GM18951 (cell line): Measurements from ENCODE around the gene PANK4.

Experiments used
- POLR2A ChIP-seq: IDR thresholded peaks from 4 replicates; pipeline ENCODE4 v1.6.1; 2011; ENCODE audit warnings: mild to moderate bottlenecking; ENCODE audit not compliant: insufficient read length, insufficient read depth; ENCODE audit errors: extremely low read depth
- in situ Hi-C: fragments of 300-500 bp; cut with MboI; formaldehyde crosslinking; loops from one replicate; pipeline ENCODE4 v1.12.0; 2022; ENCODE audit warnings: low sequenced_read_pairs, mixed read lengths, inconsistent platforms; ENCODE audit not compliant: unreplicated experiment

PANK4 gene

DNA sequence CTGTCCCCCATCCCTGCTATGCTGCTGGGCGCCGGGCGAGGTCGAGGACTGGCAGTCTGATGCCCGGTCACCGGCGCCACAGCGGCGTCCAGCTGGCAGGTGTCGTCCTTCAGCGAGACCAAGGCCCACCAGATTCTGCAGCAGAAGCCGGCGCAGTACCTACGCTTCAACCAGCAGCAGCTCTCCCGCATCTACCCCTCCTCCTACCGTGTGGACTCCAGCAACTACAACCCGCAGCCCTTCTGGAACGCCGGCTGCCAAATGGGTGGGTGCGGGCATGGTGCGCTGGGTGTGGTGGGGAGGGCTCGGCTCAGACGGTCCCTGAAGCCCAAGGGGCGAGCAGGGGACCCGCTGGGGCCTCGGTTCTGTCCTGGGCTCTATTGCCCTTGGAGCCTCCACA lies 29.6 kb downstream of the PANK4 start:
- no peak for TF ChIP-seq POLR2A
- in situ Hi-C loops: no loop called here

DNA sequence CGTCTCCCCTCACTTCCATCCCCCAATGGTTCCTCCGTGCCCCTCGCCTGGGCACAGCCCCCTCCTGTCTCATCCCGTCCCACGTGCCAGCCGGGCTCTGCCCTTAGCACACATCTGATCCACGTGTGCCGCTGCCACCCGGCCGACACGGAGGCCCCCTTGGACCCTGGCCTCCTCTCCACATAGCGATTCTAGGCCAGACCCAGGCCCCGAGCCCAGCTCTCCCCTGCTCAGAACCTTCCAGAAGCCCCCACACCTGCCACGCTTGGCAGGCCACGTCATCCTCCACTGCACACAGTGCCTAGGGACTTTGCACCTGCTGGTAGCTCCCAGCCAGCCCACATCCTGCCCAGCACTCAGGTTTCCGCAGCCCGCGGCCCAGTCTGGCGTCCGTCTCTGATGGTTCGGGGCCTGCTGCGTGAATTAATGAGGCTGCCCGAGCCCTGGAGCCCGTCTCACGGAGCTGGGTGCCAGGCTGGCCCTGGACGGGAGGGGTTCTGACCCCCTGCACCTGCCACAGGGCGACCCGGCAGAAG lies 30.2 kb downstream of the PANK4 start:
- TF ChIP-seq POLR2A: no peak
- in situ Hi-C loops: no loop called here

DNA sequence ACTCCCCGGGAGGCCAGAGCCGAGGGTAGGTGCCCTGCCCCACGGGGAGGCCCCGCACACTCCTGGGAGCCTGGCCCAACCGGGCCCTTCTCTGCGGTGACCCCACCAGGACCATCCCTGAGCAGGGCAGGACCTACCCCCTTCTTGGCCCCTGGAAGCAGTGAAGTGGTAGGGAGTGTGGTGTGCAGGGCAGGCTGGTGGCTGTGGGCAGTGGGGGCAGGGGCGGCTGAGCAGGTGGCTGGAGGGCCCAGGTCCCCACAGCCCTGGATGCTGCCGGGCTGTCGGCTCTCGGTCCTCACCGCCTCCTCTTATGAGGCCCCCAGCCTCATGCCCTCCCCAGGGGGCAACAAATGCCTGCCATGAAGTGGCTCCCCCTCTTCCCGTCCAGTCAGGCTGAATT lies 30.9 kb downstream of the PANK4 start:
- TF ChIP-seq POLR2A: no peak
- in situ Hi-C loops: no loop called here

DNA sequence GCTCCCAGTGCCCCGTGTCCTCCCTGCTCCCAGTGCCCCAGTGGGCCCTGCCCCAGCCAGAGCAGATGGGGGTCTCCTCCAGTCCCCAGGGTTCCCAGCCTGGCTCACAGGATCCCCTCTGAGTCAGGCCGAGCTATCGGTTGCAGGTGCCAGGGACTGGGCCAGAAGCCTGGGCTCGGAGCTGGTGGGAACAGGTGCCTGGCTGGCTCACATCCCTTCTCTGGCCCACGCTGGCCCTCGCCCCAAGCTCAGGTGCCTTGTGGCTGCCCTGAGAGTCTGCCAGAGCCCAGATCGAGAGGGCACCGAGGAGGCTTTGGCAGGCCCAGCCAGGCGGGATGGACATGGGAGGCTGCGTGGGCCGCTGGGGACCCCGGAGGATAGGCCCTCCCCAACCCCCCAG lies 31.4 kb downstream of the PANK4 start:
- in situ Hi-C loops: no loop called here
- TF ChIP-seq POLR2A: no peak

DNA sequence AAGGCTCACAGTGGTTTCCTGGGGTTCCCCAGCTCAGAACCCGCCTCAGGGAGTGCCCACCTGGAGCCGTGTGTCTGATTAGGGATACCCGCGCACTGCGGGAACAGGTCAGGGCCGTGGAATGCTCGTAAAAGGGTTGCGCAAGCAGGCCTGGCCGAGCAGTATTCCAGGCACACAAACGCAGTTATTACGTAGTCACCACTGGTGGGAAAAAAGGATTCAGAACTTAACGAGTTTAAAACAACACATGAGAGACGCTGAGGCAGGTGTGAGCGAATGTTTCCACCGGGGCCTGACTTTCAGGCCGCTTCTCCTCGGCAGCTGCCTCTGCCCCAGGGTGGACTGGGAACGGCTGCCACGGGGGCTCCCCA lies 32.1 kb downstream of the PANK4 start:
- in situ Hi-C loops: no loop called here
- no peak for TF ChIP-seq POLR2A

DNA sequence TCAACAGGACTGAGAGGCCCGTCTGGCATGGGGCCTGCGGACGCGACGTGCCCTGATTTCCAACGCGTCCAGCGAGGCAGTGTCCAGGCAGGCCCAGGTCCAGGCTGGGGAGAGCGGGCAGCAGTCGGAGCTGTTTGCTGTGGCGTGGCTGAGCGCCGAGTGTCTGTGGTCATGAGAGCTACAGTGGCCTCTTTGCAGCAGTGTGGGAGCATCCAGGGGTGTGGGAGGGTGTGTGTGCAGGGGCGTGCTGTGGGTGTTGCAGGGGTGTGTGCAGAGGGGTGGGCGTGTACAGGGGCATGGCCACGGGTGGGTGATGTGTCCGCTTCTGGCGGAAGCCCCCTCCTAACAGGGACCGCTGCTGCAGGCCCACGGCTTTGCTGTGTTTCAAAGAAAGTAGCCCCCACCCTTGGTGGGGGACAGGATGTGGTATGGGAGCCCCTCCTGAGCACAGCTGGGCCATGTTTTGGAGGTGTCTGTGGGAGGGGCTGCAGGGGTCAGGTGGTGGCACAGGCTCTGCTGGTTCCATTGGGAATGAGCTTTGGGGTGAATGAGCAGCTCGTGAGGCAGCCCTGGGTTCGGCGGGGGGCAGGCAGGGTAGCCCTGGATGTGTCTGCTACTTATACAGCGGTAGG lies 32.6 kb downstream of the PANK4 start:
- TF ChIP-seq POLR2A: no peak
- in situ Hi-C loops: no loop called here

DNA sequence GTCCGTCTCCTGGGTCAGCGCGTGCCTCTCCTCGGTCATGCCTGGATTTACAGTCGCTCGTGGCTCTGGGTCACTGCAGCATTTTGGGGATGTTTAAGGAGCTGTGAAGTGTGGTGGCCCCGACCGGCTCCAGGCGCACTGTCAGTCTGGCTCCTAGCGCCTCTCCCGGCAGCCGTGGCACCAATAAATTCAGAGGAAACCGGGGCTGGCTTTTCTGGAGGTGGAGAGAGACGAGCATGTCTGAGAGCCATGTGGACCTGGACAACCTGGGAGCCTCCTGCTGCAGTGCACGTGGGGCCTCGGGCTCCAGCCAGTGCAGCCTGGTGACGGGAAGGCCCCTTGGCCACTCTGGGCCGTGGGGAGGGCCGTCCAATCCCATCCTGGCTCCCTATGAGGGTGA lies 33.2 kb downstream of the PANK4 start:
- in situ Hi-C loops: no loop called here
- TF ChIP-seq POLR2A: no peak

DNA sequence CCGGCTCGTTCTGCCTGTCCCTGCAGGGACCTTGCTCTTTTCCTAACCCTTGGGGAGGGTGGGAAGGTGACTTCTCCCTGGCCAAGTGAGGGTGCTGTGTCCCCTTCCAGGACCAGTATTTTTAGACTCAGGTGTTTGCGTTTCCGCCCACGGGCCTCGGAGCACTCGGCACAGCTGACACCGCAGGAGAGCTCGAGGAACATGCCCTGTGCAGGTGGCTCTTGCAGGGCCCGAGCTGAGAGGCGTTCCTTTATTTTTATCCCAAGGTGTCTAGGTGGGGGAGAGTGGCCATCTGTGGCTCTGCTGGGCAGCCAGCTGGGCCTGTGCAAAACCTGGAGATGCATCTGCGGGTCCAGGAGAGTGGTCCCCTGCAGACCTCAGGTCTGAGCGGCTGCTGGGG lies 34.3 kb downstream of the PANK4 start:
- in situ Hi-C loops: no loop called here
- TF ChIP-seq POLR2A: no peak

DNA sequence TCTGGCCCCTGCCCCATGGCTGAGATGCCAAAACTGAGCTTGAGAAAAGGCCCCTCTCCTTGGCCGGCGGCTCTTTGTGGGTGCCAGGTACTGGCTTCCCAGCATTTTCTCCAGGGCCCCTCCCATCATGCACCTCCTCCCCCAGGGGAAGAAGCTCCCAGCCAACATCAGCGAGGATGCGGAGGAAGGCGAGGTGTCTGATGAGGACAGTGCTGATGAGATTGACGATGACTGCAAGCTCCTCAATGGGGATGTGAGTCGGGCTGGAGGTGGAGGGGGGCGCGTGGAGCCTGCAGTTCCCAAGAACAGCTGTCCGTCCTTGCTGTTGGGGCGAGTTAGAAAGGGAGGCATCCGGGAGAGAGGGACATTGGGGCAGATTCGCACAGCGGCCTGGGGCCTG lies 36.8 kb downstream of the PANK4 start:
- no peak for TF ChIP-seq POLR2A
- in situ Hi-C loops: no loop called here

DNA sequence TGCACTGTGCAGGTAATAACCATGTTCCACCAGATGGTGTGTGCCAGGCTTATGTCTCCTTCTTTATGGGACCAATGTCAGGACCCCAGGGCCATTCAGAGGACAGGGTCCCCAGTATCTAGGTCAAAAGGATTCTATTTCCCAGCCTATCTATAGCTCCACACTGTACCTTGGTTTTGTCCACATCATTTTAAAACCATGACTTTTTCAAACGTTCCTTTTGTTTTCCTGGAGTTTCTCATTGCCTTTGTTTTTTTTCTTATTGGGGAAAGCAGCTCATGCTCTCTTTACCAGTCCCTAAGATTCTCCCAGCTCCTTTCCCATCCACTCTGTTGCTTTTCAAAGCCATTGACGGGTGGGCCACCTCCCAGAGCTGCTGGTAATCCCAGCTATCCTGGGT lies 37.7 kb downstream of the PANK4 start:
- no peak for TF ChIP-seq POLR2A

DNA sequence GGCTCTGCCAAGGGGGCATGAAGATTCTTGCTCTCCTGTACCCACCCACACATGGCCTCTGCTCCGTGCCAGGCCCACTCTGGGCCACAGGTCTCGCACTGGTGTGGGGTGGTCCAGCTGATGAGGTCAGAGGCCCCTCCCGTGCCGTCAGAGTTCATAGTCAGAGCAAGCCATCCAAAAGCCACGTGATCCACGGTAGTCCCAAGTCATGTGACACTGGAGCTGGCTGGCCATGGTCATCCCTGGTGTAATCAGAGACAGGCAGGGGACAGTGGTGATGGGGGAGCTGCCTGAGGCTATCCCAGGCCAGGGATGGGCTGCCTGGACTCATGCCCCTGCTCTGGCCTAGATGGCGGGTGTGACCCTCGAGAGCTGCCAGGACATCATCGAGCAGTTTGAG lies 39.8 kb downstream of the PANK4 start:
- in situ Hi-C loops: no loop called here
- no peak for TF ChIP-seq POLR2A

More for the DNA sequence above, 37.7 kb downstream of the PANK4 start:
- in situ Hi-C loops: no loop called here

DNA sequence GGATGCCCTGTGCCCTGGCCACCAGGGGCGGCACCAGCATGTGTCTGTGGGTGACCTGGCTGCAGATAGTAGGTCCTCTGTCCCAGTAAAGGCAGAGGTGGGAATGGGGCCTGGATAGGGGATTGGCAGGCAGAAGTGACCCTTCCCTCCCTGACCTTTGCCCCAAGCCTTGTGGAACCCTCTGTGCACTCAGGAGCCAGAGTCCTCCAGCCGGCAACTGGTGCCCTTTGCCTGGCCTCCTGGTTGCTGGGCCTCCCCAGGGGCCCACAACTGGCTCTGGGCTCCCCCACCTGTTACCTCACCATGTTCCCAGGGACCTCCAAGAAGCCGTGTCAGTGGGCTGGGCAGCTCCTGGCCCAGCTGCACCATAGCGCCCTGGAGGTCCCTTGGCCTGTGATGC lies 40.4 kb downstream of the PANK4 start:
- no peak for TF ChIP-seq POLR2A
- in situ Hi-C loops: no loop called here

DNA sequence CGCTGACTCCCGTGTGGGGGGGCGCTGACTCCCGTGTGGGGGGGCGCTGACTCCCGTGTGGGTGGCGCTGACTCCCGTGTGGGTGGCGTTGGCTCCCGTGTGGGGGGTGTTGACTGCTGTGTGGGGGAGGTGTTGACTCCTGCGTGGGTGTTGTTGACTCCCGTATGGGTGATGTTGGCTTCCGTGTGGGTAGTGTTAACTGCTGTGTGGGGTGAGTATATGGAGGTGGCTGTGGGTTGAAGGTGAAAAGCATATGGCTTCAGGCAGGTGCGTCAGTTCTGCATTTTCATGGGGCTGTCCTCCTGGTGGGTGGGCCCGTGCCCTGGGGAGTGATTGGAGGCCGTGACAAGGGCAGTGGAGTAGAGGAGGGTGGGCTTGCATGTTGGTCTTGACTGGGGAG lies 42.4 kb downstream of the PANK4 start:
- in situ Hi-C loops: no loop called here
- no peak for TF ChIP-seq POLR2A

DNA sequence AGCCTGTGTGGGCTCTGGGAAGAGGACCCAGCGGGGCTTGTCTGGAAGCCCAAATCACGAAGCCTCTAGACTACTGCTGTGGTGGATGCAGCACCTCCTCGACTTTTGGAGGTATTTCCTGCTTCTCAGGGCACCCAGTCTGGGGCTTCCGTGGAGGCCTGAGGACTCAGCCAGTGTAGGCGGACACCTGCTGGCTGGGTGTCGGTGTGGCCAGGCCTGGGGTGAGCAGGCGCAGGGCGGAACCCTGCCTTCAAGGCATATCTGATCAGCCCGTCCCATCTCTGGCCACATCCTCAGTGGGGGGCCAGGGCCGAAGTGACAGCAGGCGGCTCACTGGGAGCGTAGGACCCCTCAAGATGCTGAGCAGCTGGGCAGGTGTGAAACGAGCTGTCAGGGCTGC lies 43.4 kb downstream of the PANK4 start:
- in situ Hi-C loops: no loop called here
- TF ChIP-seq POLR2A: no peak

DNA sequence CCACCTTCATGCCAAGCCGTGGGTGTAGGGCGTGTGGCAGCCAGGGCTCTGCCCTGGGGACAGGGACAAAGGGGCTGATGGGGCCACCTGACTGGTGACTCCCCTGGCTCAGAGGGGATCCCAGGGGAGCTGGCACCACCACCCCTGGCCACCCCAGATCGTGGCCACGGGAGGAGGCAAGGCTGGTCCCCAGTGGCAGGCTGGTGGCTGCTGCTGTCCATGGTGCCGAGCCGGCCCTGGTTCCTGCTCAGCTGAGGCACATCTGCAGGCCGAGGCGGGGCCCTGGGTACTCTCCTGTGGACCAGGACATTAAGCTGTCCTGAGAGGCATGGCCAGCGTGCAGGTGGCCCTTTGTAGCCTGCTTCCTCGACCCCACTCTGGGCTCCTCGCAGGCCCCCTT lies 43.8 kb downstream of the PANK4 start:
- in situ Hi-C loops: no loop called here
- TF ChIP-seq POLR2A: no peak
